ENCODE results near the gene NPRL2. TPM values are rescaled to one million over a fixed set of nuclear protein-coding genes. Genes with fewer than 3 reads are reported as not detected.

NPRL2 gene
- total and polyA plus RNA-seq, 9 of the 15 experiments (the other 6 are each of a cell fraction or from before 2014, with no cell fraction given) = 17.4 to 40.4 (median 24.4) TPM

- TF ChIP-seq ZBTB7A (IDR thresholded peaks at IDR 0.05; ENCODE audit: borderline replicate concordance, control insufficient read depth, low read depth, low read length) (0 out of 2 replicates have a peak, but pooled peaks have one; percentile 33), HNRNPLL (IDR thresholded peaks at IDR 0.05; ENCODE audit: low read depth, low read length, poor library complexity, severe bottlenecking) (no peak), NFIC (IDR thresholded peaks at IDR 0.05) (peak; percentile 85), ZNF764 (CRISPR knock-in tag; IDR thresholded peaks at IDR 0.05; ENCODE audit: low read depth) (no peak)
These were observed 21.8 kb upstream of the NPRL2 start (continued) for GRCh38 chr3:50372349-50372748.

- Histone ChIP-seq H4K20me1 (replicated peaks; ENCODE audit: control insufficient read depth, insufficient read depth, low read length) (no peaks in the 10 kb centered on the region), H3K9me1 (ENCODE audit: control insufficient read depth, insufficient read depth, low read length) (no peaks in the 10 kb centered on the region), H3K4me2 (ENCODE audit: insufficient read depth, low read length) (no peak overlapping the region), H3K27me3 (ENCODE audit: control insufficient read depth in 2 of 2, insufficient read depth in 2 of 2, low read length in 2 of 2) (no peaks in the 10 kb centered on the region), H2AFZ (ENCODE audit: low read depth, low read length) (peak overlapping the region; percentile 72; the same call in 1 of the 2 replicates), H3K4me3 (no peak overlapping the region), H3K9me3 (replicated peaks; ENCODE audit: control insufficient read depth, insufficient read depth, low read depth, low read length) (no peaks in the 10 kb centered on the region), H3K4me1 (replicated peaks in 1 of 2; ENCODE audit: control insufficient read depth in 2 of 2, insufficient read depth in 2 of 2, low read length in 2 of 2) (peaks cover 13 to 41% of the 10 kb centered on the region in 2 experiments; a peak in 4 of 5 replicates), H3K27ac (ENCODE audit: extremely low read depth, low read depth, low read length) (no peak overlapping the region), H3K36me3 (ENCODE audit: control insufficient read depth, insufficient read depth, low read length) (no peaks in the 10 kb centered on the region), H3K9ac (ENCODE audit: insufficient read depth in 1 of 2, low read depth in 2 of 2, low read length in 2 of 2) (peak overlapping the region in 1 of 2 experiments; percentile 72; a peak in 2 of 4 replicates), H3K79me2 (ENCODE audit: control insufficient read depth, insufficient read depth, low read length) (no peaks in the 10 kb centered on the region)
- POLR2A ChIA-PET = interaction anchor here (0.7 to 1.6 kb wide), 4 partner anchors 9 to 76 kb away, joined by 3 to 10 read pairs (median 4); no protein-coding TSS in a partner anchor
- no peak for TF ChIP-seq NFIX (CRISPR knock-in tag; IDR thresholded peaks at IDR 0.05; ENCODE audit: low read depth)
- TF ChIP-seq NR2F6 (CRISPR knock-in tag; IDR thresholded peaks at IDR 0.05) = no peak
- TF ChIP-seq NFXL1 (CRISPR knock-in tag; IDR thresholded peaks at IDR 0.05) = no peak
- no peak for TF ChIP-seq ELK3 (CRISPR knock-in tag; IDR thresholded peaks at IDR 0.05)
- no peak for TF ChIP-seq EP300 (IDR thresholded peaks at IDR 0.05; ENCODE audit: low read length)
- CTCF ChIA-PET (ENCODE audit: low intra/inter-chr PET ratio) = interaction anchor here (0.9 to 1.3 kb wide), 3 partner anchors 65 to 179 kb away, joined by 3 to 10 read pairs (median 3); no protein-coding TSS in a partner anchor
- in situ Hi-C loops (cut with MboI) (no loop called here), intact Hi-C loops (cut with micrococcal nuclease) (loop anchor here (5.0 kb wide), 1 partner anchor 171 kb away; no protein-coding TSS in a partner anchor)
- no TSS peak for BruUV-seq (replicated peaks)
- WGBS (ENCODE audit: insufficient coverage, low coverage, missing lambda C conversion rate) = 78% methylated on average over 3 of the region's 3 CpGs
- FAIRE-seq = no peak
- no peak for DNase-seq (ENCODE audit: extremely low read depth in 1 of 4, low spot score in 3 of 4)
- no peak for ATAC-seq
These were observed 20.6 kb upstream of the NPRL2 start for GRCh38 chr3:50371133-50371685.

All from K562 (cell line).